Measurements from ENCODE around the gene MANSC4.

Gene MANSC4

DNA sequence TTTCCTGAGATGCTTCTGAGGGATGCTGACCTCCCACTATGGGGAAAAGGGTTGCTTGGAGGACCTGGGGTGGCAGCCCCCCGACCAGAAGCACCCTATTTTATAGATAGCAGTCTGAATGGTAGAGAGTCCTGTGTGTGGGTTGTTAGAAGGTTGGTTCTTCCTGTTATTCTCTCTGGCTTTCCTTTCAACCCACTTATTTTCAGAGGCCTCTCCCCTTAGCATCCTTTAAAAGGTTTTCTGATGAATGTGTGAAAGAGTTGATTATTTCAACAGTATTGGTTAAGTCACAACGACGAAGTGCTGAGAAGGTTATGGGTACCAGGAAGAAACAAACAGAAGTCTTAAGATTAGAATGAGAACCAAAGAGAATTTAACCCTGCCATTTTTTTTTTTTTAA, 20.8 kb upstream of the MANSC4 start:
- Histone ChIP-seq H3K9ac (ENCODE audit: low read length) (no peak overlapping the region), H3K27me3 (ENCODE audit: control insufficient read depth, insufficient read depth, low read length) (no peaks in the 10 kb centered on the region), H3K4me3 (ENCODE audit: low read depth, low read length) (no peak overlapping the region), H3K36me3 (ENCODE audit: control insufficient read depth, insufficient read depth, low read length) (peaks cover 43% of the 10 kb centered on the region), H3K9me3 (ENCODE audit: control insufficient read depth, insufficient read depth, low read depth, low read length) (no peaks in the 10 kb centered on the region), H3K27ac (ENCODE audit: low read depth, low read length) (no peak overlapping the region), H3K4me1 (ENCODE audit: control insufficient read depth, insufficient read depth, low read length) (no peaks in the 10 kb centered on the region)

DNA sequence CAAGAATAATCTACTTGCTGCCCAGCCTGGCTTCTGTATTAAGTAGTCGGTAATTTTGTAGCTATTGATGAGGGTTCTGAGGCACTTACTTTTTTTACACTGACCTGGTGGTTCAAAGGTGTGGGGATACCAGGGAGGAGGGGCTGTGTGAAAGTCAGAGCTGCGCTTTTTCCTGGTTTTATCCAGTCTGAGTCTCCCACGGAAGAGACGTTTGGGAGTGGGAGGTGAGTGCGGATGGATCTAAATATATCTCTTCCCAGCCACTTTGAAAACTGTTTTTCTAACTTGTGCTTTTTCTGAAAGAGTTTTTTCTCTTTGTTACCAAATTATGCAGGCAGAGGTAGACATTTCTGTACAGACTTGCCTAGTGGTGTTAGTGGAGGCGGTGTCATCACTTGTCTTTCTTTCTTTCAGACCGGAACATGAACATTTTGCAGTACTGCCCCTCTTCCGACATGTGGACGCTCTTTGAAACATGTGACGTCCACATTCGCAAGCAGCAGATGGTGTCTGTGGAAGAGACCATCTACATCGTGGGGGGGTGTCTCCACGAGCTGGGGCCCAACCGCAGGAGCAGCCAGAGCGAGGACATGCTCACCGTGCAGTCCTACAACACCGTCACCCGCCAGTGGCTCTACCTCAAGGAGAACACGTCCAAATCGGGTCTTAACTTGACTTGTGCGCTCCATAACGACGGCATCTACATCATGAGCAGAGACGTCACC, 17.4 kb upstream of the MANSC4 start:
- no peak overlapping the region for H3K4me3 ChIP-seq (ENCODE audit: low read depth, low read length)
- no peaks in the 10 kb centered on the region for H3K4me1 ChIP-seq (ENCODE audit: control insufficient read depth, insufficient read depth, low read length)
- no peaks in the 10 kb centered on the region for H3K9me3 ChIP-seq (ENCODE audit: control insufficient read depth, insufficient read depth, low read depth, low read length)
- no peak overlapping the region for H3K27ac ChIP-seq (ENCODE audit: low read depth, low read length)
- peaks cover 70% of the 10 kb centered on the region for H3K36me3 ChIP-seq (ENCODE audit: control insufficient read depth, insufficient read depth, low read length)
- H3K27me3 ChIP-seq (ENCODE audit: control insufficient read depth, insufficient read depth, low read length), result no peaks in the 10 kb centered on the region
- H3K9ac ChIP-seq (ENCODE audit: low read length), result no peak overlapping the region

DNA sequence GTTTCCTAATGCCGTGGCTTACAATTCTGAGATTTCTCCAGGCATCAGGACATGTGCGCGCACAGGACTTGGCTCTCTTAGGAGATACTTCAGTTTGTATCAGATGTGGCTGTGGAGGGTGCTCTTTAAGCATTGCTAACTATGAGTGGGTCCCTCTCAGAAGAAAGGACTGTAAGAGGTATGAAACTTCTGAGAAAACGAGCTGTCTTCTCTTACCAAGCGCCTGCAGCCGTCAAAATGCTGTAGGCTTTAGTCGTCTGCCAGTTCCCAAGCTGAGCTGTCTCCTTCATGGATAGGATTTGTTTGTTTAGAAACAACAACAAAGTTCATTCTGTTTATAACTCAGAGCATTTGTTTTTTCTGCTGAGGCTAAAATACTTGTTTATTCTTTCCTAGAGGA, 16.1 kb upstream of the MANSC4 start:
- peaks cover 75% of the 10 kb centered on the region for H3K36me3 ChIP-seq (ENCODE audit: control insufficient read depth, insufficient read depth, low read length)
- H3K27me3 ChIP-seq (ENCODE audit: control insufficient read depth, insufficient read depth, low read length), result no peaks in the 10 kb centered on the region
- no peak overlapping the region for H3K9ac ChIP-seq (ENCODE audit: low read length)
- no peaks in the 10 kb centered on the region for H3K4me1 ChIP-seq (ENCODE audit: control insufficient read depth, insufficient read depth, low read length)
- no peak overlapping the region for H3K27ac ChIP-seq (ENCODE audit: low read depth, low read length)
- H3K9me3 ChIP-seq (ENCODE audit: control insufficient read depth, insufficient read depth, low read depth, low read length), result no peaks in the 10 kb centered on the region
- H3K4me3 ChIP-seq (ENCODE audit: low read depth, low read length), result no peak overlapping the region

DNA sequence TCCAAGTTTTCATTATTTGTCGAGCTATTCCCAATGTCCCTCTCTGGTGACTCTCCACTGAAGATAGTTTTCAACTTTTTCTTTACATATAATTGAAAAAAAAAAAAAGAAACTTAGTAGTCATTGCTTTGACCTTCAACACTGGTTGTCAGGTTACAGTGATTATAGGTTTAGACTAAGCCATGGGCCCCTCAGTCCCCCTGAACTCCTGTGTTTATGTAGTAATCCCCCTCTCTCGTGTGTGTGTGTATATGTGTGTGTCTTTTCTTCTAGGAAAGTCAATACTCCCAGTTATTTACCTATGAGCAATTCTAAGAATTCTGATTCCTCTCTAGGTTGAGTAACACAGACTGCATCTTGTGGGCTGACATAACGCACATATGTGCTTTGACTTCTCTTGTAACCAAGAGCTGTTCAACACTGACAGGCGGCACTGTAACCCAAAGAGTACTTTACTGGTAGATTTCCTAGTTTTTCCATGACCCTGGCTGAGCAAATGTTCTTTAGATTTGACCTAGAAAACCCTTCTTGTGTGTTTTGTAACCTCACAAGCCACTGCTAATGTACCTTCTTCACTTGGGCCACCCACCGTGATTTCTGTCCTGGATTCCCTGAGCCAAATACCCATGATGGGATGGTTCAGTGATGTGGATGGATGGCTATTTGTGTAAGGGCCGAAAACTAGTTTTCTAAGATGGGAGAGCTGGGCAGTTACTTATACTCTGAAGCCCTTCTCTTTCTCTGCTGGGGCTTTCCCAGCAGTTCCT, 15.0 kb upstream of the MANSC4 start:
- Histone ChIP-seq H3K4me3 (ENCODE audit: low read depth, low read length) (no peak overlapping the region), H3K9ac (ENCODE audit: low read length) (no peak overlapping the region), H3K36me3 (ENCODE audit: control insufficient read depth, insufficient read depth, low read length) (peaks cover 76% of the 10 kb centered on the region), H3K27me3 (ENCODE audit: control insufficient read depth, insufficient read depth, low read length) (no peaks in the 10 kb centered on the region), H3K27ac (ENCODE audit: low read depth, low read length) (no peak overlapping the region), H3K4me1 (ENCODE audit: control insufficient read depth, insufficient read depth, low read length) (no peaks in the 10 kb centered on the region), H3K9me3 (ENCODE audit: control insufficient read depth, insufficient read depth, low read depth, low read length) (no peaks in the 10 kb centered on the region)

DNA sequence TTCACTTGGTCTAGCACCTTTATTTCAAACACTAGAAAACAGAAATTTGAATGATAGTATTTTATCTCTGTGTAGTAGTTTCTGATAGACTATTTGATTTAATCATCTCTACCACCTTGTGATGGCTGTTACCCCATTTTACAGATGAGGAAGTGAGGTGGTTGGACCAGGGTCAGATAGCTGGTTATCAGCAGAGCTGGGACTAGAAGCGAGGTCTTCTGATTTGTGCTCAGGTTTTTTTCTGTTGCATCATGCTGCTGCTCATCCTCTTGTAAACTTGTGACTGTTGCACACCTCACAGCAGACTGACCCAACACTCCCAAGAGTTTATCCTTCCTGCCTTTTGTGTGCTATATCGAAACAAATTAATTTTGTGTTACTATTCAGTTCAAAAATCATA, 10.1 kb upstream of the MANSC4 start:
- Histone ChIP-seq H3K9ac (ENCODE audit: low read length) (no peak overlapping the region), H3K9me3 (ENCODE audit: control insufficient read depth, insufficient read depth, low read depth, low read length) (no peaks in the 10 kb centered on the region), H3K27ac (ENCODE audit: low read depth, low read length) (no peak overlapping the region), H3K36me3 (ENCODE audit: control insufficient read depth, insufficient read depth, low read length) (peaks cover 39% of the 10 kb centered on the region), H3K4me1 (ENCODE audit: control insufficient read depth, insufficient read depth, low read length) (no peaks in the 10 kb centered on the region), H3K27me3 (ENCODE audit: control insufficient read depth, insufficient read depth, low read length) (no peaks in the 10 kb centered on the region), H3K4me3 (ENCODE audit: low read depth, low read length) (no peak overlapping the region)

DNA sequence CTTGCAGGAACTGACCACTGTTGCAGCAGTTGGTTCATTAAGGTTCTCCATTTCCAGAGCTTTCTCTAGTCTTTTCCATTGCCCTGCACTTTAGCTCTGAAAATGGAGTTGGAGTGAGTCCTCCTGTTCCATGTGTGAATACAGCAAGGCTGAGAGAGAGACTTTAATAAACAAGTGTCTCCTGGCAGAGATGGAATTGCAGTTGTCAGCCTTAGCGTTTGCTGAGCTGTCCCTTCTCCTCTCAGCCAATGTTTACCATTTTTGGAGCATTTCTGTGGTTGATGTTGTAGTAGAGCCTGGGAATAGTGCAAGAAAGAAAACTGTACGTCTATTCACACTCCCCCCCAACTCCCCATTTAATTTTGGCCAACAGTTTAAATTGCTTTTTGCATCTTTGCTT, 7.5 kb upstream of the MANSC4 start:
- H3K27ac ChIP-seq (ENCODE audit: low read depth, low read length), result no peak overlapping the region
- H3K4me1 ChIP-seq (ENCODE audit: control insufficient read depth, insufficient read depth, low read length), result peaks cover under 1% of the 10 kb centered on the region; the same call in 1 of the 2 replicates
- H3K9ac ChIP-seq (ENCODE audit: low read length), result no peak overlapping the region
- no peaks in the 10 kb centered on the region for H3K27me3 ChIP-seq (ENCODE audit: control insufficient read depth, insufficient read depth, low read length)
- H3K9me3 ChIP-seq (ENCODE audit: control insufficient read depth, insufficient read depth, low read depth, low read length), result no peaks in the 10 kb centered on the region
- no peak overlapping the region for H3K4me3 ChIP-seq (ENCODE audit: low read depth, low read length)
- peaks cover 19% of the 10 kb centered on the region for H3K36me3 ChIP-seq (ENCODE audit: control insufficient read depth, insufficient read depth, low read length)

DNA sequence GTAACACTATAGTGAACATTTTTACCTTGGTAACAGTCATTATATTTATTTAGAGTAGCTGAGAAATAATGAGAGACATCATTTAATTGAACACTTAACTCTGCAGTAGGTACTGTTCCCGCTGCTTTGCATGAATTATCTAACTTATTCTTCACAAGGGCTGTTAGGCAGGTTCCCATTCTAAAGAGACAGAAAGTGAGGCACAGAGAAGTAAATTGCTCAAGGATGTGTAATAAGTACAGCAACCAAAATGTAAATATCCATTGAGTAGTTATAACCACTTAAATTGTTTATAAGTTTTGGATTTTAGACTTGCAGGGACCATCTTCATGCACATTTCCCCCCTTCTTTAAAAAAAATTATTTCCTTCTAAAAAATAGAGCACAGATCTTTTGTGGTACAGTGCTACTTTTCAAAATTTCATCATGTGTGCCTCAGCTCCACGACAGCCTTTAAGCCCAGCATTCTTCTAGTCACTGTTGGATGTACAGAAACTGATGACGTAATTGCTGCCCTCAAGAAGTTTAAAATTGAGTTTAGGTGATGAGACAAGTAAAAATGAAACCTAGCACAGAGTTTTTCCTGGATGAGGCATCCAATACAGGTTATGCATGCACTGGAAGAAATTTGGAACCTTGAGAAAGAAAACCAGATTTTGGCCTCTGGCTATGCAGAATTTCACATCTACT, 6.0 kb upstream of the MANSC4 start:
- H3K4me1 ChIP-seq (ENCODE audit: control insufficient read depth, insufficient read depth, low read length), result peaks cover 16% of the 10 kb centered on the region
- H3K27ac ChIP-seq (ENCODE audit: low read depth, low read length), result no peak overlapping the region
- no peak overlapping the region for H3K9ac ChIP-seq (ENCODE audit: low read length)

DNA sequence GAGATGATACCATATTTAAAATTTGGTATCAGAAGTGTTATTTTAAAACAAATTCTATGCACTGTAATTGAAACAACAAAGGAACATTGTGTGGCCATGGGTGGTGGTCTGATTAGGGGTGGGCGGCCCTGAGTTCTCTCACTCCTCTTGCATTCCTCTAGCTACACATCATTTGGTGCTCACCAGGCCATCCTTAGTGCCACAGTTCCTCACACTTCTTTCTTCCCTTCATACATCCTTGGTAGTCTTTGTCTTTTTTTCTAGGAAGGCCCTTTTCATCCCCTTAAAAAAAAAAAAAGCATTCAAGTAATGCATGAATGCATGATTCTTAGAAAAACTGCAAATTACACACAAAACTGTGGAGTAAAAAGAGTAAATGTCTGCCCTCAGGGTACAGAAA, 2.4 kb upstream of the MANSC4 start:
- Histone ChIP-seq H3K4me1 (ENCODE audit: control insufficient read depth, insufficient read depth, low read length) (peaks cover 27% of the 10 kb centered on the region), H3K9me3 (ENCODE audit: control insufficient read depth, insufficient read depth, low read depth, low read length) (no peaks in the 10 kb centered on the region), H3K4me3 (ENCODE audit: low read depth, low read length) (peak overlapping the region; percentile 89; the same call in 1 of the 2 replicates), H3K27ac (ENCODE audit: low read depth, low read length) (no peak overlapping the region), H3K9ac (ENCODE audit: low read length) (no peak overlapping the region), H3K27me3 (ENCODE audit: control insufficient read depth, insufficient read depth, low read length) (no peaks in the 10 kb centered on the region), H3K36me3 (ENCODE audit: control insufficient read depth, insufficient read depth, low read length) (peaks cover 3% of the 10 kb centered on the region)

More for the DNA sequence above, 6.0 kb upstream of the MANSC4 start:
- no peak overlapping the region for H3K4me3 ChIP-seq (ENCODE audit: low read depth, low read length)
- no peaks in the 10 kb centered on the region for H3K27me3 ChIP-seq (ENCODE audit: control insufficient read depth, insufficient read depth, low read length)
- no peaks in the 10 kb centered on the region for H3K9me3 ChIP-seq (ENCODE audit: control insufficient read depth, insufficient read depth, low read depth, low read length)
- peaks cover 8% of the 10 kb centered on the region for H3K36me3 ChIP-seq (ENCODE audit: control insufficient read depth, insufficient read depth, low read length)

DNA sequence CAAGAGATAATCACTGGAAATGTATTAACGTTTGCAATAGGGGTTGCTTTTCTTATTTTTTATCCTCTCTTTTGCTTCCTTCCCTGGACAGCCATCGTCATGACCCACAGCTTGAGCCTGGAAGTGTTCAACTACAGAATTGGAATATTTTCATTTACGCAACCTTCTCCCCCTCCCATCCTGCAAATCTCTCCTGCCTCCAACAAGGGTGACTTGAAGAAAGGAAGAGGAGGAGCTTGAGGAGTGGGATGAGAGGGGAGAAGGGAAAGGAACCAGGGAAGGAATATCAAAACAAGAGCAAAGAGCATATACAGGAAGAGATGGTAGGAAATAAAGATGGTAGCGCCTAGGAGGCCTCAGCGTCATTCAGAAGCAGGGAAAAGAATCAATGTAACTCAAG, 1.6 kb upstream of the MANSC4 start:
- Histone ChIP-seq H3K36me3 (ENCODE audit: control insufficient read depth, insufficient read depth, low read length) (peaks cover 3% of the 10 kb centered on the region), H3K27ac (ENCODE audit: low read depth, low read length) (no peak overlapping the region), H3K4me1 (ENCODE audit: control insufficient read depth, insufficient read depth, low read length) (peaks cover 27% of the 10 kb centered on the region), H3K4me3 (ENCODE audit: low read depth, low read length) (peak overlapping the region; percentile 89; the same call in 1 of the 2 replicates), H3K27me3 (ENCODE audit: control insufficient read depth, insufficient read depth, low read length) (no peaks in the 10 kb centered on the region), H3K9me3 (ENCODE audit: control insufficient read depth, insufficient read depth, low read depth, low read length) (no peaks in the 10 kb centered on the region), H3K9ac (ENCODE audit: low read length) (no peak overlapping the region)

DNA sequence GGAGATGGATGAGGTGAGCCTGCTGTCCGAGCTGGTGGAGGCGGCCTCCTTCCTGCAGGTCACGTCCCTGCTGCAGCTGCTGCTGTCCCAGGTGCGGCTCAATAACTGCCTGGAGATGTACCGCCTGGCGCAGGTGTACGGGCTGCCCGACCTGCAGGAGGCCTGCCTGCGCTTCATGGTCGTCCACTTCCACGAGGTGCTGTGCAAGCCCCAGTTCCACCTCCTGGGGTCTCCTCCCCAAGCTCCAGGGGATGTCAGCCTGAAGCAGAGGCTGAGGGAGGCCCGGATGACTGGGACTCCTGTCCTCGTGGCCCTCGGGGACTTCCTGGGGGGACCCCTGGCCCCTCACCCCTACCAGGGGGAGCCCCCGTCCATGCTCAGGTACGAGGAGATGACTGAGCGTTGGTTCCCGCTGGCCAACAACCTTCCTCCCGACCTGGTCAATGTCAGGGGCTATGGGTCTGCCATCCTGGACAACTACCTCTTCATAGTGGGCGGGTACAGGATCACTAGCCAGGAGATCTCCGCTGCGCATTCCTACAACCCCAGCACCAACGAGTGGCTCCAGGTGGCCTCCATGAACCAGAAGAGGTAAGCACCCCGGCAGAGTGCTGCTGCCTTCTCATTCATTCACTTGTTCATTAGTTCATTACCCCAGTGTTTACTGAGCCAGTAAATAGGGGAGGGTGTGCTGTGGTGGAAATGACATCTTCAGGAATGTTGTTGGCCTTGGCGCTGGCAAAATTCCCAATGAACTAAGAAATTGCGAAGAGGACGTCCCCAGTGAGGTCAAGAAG, 774 bp upstream of the MANSC4 start:
- Histone ChIP-seq H3K27ac (ENCODE audit: low read depth, low read length) (peak overlapping the region; percentile 77; the same call in 1 of the 2 replicates), H3K4me3 (ENCODE audit: low read depth, low read length) (peak overlapping the region; percentile 89), H3K36me3 (ENCODE audit: control insufficient read depth, insufficient read depth, low read length) (peaks cover 3% of the 10 kb centered on the region), H3K9ac (ENCODE audit: low read length) (peak overlapping the region; percentile 92), H3K4me1 (ENCODE audit: control insufficient read depth, insufficient read depth, low read length) (peaks cover 27% of the 10 kb centered on the region), H3K27me3 (ENCODE audit: control insufficient read depth, insufficient read depth, low read length) (no peaks in the 10 kb centered on the region), H3K9me3 (ENCODE audit: control insufficient read depth, insufficient read depth, low read depth, low read length) (no peaks in the 10 kb centered on the region)
